HG02642 (cell line): ENCODE results near the gene RSF1.
"Not testable (repeated sequence)": the region's sequence is repeated elsewhere in the genome, so short reads cannot be mapped to it uniquely, and the experiment has no call there.

Experiments used
- ATAC-seq: cut with Tn5 transposase; IDR thresholded peaks from one replicate; pipeline ENCODE4 v1.9.1; 2021; ENCODE audit warnings: mild to moderate bottlenecking; ENCODE audit not compliant: unreplicated experiment, poor library complexity

The RSF1 gene, protein sequence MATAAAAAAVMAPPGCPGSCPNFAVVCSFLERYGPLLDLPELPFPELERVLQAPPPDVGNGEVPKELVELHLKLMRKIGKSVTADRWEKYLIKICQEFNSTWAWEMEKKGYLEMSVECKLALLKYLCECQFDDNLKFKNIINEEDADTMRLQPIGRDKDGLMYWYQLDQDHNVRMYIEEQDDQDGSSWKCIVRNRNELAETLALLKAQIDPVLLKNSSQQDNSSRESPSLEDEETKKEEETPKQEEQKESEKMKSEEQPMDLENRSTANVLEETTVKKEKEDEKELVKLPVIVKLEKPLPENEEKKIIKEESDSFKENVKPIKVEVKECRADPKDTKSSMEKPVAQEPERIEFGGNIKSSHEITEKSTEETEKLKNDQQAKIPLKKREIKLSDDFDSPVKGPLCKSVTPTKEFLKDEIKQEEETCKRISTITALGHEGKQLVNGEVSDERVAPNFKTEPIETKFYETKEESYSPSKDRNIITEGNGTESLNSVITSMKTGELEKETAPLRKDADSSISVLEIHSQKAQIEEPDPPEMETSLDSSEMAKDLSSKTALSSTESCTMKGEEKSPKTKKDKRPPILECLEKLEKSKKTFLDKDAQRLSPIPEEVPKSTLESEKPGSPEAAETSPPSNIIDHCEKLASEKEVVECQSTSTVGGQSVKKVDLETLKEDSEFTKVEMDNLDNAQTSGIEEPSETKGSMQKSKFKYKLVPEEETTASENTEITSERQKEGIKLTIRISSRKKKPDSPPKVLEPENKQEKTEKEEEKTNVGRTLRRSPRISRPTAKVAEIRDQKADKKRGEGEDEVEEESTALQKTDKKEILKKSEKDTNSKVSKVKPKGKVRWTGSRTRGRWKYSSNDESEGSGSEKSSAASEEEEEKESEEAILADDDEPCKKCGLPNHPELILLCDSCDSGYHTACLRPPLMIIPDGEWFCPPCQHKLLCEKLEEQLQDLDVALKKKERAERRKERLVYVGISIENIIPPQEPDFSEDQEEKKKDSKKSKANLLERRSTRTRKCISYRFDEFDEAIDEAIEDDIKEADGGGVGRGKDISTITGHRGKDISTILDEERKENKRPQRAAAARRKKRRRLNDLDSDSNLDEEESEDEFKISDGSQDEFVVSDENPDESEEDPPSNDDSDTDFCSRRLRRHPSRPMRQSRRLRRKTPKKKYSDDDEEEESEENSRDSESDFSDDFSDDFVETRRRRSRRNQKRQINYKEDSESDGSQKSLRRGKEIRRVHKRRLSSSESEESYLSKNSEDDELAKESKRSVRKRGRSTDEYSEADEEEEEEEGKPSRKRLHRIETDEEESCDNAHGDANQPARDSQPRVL (N-terminal part only)

DNA sequence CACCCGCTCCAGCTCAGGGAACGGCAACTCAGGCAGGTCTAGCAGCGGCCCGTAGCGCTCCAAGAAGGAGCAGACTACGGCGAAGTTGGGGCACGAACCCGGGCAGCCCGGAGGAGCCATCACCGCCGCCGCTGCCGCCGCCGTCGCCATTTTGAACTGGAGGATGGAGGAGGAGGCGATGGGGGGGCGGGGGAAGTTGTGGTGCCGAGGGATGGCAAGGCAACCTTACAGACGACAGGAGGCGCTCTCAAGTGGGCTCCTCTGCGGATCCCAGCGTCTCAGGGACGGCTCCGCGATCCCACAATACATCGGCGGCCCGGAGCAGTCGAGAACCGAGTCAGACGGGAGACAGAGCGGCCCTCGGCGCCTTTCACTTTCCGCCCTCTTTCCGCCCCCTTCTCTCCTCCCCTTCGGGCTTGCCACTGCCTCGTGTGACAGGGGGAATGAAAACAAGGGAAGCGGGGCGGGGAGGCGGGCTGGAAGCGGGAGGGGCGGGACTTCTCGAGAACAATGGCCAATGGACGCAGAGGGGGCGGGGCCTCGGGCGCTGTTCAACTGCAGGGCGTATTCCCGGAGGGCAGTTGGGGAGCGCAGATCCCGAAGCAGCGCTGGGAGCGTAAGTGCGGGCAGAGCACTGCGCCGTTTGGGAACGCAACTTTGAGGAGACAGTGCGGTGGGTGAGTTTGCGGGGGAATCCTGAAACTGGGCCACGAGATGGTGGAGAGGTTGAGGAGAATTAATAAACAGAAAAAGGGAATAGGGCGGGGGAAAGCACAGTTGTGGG, at the start of gene RSF1, which contains the start of gene AAMDC:
Gene RSF1 (minus strand): TSS at position 158 of the 784 bp plus-strand sequence. CDS start 8 bp downstream, at position 150.
Gene AAMDC (plus strand): TSS at position 580 of the 784 bp plus-strand sequence. CDS start 21,353 bp downstream, outside the sequence.
- ATAC-seq: peak; percentile 88

DNA sequence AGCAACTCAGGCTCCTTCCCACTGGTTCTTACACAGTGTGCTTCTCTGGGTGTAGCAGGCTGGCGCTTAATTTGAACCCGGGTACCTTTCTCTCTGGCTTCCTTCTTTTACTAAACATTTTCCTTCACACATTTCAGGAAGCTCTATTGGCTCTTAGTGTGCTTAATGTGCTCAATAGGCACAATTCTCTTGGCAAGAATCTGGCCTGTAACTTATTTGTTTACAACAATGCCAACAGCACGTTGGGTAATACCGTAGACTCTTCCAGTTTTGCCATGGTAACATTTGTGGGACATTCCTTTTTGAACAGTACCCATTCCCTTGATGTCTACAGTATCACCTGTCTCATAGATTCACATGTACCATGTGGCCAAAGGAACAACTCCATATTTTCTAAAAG, 48.2 kb upstream of the RSF1 start:
- no peak for ATAC-seq

DNA sequence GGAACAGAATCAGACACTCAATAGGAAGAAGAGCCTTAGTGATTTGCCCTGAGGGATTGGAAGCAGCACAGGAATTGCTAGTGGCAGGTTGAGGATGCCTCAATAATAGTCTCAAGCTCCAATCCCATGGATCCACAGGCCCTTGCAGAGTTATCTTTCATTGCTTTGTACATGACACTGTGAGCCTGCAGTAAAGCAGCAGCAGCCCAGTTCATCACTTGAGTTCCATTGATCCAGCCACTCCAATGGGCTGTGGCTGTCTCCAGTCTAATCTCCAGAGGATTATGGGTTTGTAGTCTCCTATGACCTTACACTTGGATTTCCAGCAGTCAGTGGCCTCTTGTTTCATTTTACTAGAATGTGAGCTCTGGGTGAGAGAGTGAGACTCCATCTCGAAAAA, 45.8 kb upstream of the RSF1 start:
- ATAC-seq: no peak

DNA sequence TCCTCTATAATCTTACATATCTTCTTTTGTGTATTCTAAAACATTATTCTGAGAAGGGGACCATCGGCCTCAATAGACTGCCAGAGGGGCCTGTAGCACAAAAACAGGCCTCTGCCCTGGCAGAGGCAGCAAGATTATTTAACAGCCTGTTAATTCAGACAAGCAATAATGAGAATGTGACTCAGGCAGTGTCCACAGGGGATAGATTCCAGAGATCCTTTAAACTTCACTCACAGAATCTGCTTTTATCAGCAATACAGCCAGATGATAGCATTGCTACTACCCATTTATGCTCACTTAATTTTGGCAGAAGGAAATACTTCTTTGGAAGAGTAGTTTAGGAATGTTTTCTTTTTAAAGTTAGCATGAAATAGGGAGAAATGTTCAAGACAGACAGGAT, 45.3 kb upstream of the RSF1 start:
- ATAC-seq: no peak

DNA sequence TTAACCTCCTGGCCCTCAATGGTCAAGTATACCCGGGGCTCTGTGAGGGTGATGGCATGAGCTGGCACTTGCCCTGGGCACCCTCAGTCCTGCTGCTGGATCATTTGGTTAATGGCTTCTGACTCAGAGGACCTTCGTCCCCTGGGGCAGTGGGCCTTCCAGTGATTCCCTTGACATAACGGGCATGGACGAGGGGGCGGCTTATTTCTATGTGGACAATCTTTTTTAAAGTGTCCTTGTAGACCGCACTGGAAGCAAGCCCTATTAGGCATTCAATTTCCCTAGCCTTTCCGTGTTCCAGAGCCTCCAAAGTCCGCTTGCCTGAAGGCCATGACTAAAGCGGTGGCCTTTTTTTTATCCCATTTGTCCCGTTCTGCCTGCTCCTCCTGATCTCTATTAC, 40.9 kb upstream of the RSF1 start:
- ATAC-seq: not testable (repeated sequence)

DNA sequence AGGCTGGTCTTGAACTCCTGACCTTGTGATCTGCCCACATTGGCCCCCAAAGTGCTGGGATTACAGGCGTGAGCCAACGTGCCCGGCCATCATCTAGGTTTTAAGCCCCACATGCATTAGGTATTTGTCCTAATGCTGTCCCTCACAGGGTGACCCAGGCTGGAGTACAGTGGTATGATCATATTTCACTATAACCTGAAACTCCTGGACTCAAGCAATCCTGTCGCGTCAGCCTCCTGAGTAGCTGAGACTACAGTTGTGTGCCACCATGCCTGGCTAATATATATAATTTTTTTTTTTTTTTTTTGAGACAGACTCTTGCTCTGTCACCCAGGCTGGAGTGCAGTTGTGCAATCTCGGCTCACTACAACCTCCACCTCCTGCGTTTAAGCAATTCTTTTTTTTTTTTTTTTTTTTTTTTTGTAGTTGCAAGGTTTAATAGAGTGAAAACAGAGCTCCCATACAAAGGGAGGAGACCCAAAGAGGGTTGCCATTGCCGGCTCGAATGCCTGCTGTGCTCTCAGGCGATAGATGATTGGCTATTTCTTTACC, 37.5 kb upstream of the RSF1 start:
- ATAC-seq: not testable (repeated sequence)

DNA sequence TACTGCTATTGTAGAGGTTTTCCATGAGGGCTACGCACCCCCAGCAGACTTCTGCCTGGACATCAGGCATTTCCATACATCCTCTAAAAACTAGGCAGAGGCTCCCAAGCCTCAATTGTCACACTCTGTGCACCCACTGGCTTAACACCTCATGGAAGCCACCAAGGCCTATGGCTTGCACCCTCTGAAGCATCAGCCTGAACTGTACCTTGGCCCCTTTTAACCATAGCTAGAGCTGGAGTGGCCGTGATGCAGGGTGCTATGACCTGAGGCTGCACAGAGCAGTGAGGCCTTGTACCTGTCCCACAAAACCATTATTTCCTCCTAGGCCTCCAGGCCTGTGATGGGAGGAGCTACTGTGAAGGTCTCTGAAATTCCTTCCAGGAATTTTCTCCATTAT, 34.3 kb upstream of the RSF1 start:
- no peak for ATAC-seq

DNA sequence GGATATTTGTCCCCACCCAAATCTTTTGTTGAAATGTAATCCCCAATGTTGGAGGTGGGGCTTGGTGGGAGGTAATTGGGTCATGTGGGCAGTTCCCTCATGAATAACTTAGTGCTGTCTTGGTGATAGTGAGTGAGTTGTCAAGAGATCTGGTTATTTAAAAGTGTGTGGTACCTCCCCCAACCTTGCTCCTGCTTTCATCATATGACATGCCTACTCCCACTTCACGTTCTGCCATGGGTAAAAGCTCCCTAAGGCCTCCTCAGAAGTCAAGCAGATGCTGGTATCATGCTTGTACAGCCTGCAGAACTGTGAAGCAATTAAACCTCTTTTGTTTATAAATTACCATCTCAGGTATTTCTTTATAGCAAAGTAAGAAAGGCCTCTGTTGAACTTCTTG, 31.0 kb upstream of the RSF1 start:
- no peak for ATAC-seq

DNA sequence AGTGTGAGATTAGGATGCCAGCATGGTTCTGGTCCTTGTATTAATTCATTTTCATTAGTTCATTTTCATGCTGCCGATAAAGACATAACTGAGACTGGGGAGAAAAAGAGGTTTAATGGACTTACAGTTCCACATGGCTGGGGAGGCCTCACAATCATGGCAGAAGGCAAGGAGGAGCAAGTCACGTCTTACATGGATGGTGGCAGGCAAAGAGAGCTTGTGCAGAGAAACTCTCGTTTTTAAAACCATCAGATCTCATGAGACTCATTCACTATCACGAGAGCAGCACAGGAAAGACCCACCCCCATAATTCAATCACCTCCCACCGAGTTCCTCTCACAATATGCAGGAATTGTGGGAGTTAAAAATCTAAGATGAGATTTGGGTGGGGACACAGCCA, 23.2 kb upstream of the RSF1 start:
- ATAC-seq: not testable (repeated sequence)

DNA sequence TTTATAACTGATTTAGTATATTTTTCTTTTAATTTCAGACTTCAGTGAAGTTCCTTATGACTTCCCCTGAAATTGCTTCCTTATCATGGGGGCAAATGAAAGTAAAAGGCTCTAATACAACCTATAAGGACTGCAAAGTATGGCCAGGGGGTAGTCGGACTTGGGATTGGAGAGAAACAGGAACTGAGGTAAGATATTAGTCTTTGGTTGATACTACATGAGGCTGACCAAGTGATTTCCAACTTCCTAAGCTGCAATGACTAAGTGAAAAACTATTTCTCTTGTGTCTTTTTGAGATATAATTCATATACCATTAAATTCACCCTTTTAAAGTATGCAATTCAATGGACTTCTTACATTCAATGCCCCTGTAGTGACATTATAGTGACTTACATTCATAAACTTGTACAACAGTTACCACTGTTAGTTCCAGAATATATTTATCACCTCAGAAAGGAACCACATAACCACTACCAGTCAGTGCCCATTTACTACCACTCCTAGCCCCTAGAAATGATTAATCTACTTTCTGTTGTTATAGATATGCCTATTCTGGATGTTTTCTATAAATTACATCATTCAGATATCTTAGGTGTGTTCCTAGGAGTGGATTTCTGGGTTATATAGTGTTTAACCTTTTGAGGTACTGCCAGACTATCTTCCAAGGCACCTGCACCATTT, 22.1 kb upstream of the RSF1 start:
- ATAC-seq: no peak

DNA sequence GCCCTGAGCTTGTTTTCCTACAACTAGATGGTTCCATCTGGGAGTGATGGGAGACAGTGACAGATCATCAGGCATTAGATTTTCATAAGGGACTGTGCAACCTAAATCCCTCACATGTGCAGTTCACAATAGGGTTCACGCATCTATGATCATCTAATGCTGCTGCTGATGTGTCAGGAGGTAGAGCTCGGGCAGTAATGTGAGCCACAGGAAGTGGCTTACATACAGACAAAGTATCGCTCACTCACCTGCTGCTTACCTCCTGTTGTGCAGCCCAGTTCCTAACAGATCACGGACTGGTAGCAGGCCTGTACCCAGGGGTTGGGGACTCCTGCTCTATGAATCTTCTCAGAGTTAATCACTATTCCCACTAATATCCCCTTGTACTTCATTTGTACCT, 12.8 kb upstream of the RSF1 start:
- no peak for ATAC-seq

DNA sequence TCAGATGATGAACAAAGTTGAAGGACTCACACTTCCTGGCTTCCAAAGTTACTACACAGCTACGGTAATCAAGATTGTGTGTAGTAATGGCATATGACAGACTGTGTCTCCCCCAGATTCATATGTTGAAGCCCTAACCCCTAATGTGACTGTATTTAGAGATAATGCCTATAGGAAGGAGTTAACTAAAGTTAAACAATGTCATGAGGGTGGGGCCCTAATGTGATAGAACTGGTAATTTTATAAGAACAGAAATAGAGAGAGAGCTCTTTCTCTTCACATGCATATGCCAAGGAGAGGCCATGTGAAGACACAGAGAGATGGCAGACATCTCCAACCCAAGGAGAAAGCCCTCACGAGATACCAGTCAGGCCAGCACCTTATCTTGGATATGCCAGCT, 8.4 kb upstream of the RSF1 start:
- ATAC-seq: no peak

DNA sequence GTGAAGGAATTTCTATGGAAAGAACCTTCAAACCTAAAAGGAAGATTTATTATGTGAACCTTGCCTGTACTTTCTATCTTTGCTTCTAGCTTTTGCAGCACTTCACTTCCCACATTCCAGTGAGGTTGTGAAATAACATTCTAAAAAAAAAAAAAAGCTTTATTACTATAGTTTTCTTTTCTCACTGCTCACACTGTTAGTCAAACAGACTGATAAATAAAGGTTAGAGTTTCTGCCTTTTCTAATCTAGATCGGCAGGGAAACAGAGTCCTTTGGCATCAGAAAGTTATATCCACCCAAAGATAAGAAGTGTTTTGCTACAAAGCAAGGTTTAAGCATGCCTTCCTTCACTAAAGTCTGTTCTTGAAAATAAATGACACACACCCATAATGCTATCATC, 3.3 kb upstream of the RSF1 start:
- ATAC-seq: no peak

DNA sequence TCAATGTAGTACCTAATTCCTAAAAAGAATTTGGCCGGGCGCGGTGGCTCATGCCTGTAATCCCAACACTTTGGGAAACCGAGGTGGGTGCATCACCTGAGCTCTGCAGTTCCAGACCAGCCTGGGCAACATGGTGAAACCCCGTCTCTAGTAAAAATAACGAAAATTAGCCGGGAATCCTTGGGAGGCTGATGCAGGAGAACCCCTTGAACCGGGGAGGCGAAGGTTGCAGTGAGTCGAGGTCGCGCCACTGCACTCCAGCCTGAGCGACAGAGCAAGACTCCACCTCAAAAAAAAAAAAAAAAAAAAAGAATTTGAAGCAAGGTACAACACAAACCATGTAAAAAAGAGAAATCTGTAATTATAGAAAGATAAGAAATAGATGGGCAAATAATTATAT, 1.6 kb upstream of the RSF1 start:
- ATAC-seq: not testable (repeated sequence)

DNA sequence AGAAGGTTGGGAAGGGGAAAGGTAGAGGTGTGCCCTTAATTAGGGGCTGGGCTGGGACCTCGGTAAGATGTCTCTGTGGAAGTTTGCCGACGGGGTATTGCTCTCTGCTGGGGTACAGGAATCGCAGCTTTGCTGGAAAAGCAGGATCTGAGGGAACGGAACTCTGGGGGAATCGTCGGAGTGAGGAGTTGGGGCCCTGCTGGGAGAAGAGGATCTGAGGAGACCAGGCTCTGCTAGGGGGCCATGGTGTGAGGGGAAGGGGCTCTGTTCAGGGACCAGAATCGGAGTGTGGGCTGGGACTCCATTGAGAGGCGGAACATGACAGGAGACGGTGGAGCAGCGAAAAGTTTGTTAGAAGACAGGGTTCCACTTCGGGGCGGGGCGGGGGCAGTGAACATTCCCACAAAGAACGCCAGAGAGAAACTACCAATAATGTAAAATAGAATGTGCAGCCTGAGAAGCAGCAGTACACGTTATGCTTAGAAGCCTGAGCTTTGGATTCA, 878 bp upstream of the RSF1 start:
- ATAC-seq: no peak

DNA sequence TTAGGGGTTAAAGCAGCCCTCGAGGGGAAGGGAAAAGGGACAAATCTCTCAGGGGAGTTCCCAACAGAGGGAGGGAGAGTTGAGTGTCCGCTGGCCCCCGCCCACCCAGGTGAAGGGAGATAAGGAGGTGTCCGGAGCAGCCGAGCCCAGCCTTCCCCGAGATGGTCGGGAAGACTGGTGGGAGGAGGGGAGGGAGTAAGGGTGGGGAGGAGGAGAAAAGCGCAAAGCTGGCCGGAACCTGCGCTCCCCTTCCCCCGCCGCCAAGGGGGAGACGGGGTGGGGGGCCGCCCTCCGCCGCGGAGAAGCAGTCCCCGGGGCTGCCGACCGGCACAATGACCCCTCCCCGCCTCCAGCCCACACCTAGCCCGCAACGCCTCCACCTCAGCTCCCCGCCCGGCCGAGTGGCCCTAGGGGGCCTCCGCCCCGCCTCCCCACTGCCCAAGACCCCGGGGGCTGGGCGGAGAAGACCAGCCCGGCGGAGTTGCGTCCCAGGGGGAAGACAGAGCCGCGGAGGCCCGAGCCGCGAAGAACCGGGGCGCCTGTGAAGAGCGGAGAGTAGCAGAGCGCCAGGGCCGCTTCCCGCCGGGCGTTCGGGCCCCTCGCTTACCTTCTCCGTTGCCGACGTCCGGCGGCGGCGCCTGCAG, 479 bp downstream of the RSF1 start:
- peak; percentile 27 for ATAC-seq

DNA sequence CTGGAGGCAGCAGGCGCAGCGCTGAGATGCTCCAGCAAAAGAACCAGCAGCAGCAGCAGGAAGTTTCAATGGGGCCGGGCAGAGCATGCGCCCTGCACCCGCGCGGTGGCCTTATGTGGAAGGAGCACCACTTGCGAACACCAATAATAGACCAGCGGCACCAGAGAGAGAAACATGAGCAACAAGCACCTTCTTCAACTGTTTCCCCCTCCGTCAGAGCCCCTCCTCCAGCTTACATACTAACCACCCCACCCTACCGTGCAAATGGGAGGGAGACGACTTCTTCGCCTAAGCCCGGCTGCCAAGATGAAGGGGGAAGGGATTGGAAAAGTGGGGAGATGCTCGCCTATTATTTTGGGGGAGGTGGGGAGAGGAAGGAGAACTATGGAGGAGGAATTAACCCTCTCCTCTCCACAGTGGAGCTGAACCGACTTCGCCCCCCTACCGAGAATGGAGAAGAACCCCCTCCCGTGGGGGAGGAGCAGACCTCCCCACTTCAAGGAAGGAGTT, 1.1 kb downstream of the RSF1 start:
- ATAC-seq: peak; percentile 45

DNA sequence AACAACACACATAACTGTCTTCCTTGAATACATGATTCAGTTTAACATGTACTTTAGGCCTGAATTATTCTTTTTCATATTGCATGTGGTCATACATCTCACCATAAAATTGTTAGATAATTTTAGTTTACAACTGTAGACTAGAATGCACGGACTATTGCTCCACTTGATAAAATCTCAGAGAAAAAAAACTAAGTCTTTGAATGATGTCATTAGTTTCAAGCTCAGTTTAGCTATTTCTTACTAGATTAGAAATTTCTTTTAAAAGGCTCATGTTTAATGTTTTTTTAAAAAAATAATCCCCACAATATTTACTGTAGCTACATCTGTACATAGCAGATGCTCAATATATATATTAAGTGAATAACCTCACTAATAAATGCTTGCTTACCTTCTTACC, 5.1 kb downstream of the RSF1 start:
- no peak for ATAC-seq
